Astrocyte of the spinal cord (primary cell): ENCODE data around the gene GANC.
"Not testable (repeated sequence)": the region's sequence is repeated elsewhere in the genome, so short reads cannot be mapped to it uniquely, and the experiment has no call there.

Source experiments
- DNase-seq: peaks from one replicate; pipeline ENCODE4 v3.0.0; 2011; ENCODE audit warnings: low read depth, low spot score
- H3K4me3 ChIP-seq: 2 replicates; pipeline ENCODE4 v1.5.1; 2011; ENCODE audit warnings: low read depth, mild to moderate bottlenecking, low read length, moderate library complexity
- CTCF ChIP-seq: IDR thresholded peaks from 2 replicates; pipeline ENCODE4 v1.5.1; 2012; ENCODE audit warnings: low read depth, mild to moderate bottlenecking, low read length, inconsistent platforms
- in situ Hi-C: cut with HindIII; loops from 2 replicates; pipeline ENCODE4 v1.10.0; 2017; ENCODE audit warnings: low sequenced_read_pairs

GANC gene

DNA sequence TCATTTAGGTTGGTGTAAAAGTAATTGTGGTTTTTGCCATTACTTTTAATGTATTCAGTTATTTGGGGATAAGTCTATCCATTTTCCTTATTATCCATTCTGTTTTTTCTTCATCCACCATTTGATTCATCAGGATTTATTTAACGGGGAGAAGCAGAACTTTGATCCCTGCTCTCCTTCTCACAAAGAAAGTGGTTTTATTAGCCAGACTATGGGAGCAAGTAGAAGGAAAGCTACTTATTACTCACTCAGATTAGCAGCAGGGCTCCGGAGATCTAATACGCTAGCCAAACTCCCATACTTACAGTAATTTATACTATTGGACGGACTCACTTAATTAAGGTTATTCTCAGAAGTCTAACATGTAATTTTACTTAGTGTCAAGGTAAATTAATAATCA lies 14.9 kb downstream of the GANC start:
- no peak overlapping the region for H3K4me3 ChIP-seq
- DNase-seq = no peak
- in situ Hi-C loops = no loop called here
- no peak for TF ChIP-seq CTCF

GRCh38 chr15:42289166-42289565 lies 16.2 kb downstream of the GANC start:
- H3K4me3 ChIP-seq = no peak overlapping the region
- in situ Hi-C loops = no loop called here
- no peak for TF ChIP-seq CTCF
- DNase-seq = no peak

DNA sequence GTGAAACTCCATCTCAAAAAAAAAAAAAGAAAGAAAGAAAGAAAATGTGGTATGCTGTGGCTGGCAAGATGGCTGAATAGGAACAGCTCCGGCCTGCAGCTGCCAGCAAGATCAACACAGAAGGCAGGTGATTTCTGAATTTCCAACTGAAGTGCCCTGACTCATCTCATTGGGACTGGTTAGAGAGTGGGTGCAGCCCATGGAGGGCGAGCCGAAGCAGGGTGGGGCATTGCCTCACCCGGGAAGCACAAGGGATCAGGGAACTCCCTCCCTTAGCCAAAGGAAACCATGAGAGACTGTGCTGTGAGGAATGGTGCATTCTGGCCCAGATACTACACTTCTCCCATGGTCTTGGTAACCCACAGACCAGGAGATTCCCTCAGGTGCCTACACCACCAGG lies 28.0 kb downstream of the GANC start:
- H3K4me3 ChIP-seq, DNase-seq, in situ Hi-C loops: not testable (repeated sequence)

GRCh38 chr15:42306681-42307080 lies 33.7 kb downstream of the GANC start:
- in situ Hi-C loops = no loop called here
- no peak for TF ChIP-seq CTCF
- no peak for DNase-seq

DNA sequence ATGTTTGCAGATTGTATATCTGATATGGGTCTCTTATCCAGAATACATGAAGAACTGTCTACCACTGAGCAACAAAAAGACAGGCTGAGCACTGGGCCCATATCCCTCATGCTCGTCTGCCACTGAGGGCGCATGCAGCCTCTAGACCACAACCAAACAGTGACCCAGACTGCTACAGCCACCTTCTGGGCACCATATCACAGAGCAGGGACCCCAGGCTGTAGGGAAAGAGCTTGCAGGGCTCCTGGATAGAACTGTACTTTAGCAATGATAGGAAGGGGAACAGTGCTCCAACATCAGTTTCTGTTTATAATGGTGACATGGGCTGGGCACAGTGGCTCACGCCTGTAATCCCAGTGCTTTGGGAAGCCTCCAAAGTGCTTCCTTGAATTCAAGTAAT lies 40.5 kb downstream of the GANC start:
- no peak for DNase-seq
- in situ Hi-C loops = no loop called here
- no peak overlapping the region for H3K4me3 ChIP-seq
- TF ChIP-seq CTCF = no peak

More at GRCh38 chr15:42306681-42307080, 33.7 kb downstream of the GANC start:
- H3K4me3 ChIP-seq = no peak overlapping the region

DNA sequence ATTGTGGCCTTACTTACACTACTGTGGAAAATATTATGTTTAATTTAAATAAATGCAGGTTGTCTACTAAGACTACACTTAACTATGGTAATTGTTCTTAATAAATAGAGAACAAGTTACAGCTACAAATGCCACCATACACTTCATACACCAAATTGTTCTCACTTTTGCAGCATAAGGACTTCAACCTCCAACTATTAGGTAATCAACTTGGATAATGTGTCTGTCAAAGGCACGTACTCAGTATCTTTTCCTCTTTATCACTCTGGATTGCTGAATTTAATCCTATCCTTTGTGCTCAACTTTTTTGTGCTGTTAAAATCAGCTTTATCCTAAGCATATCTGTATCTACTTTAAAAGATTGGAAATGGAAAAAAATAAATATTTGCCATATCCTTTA lies 41.8 kb downstream of the GANC start:
- DNase-seq = no peak
- H3K4me3 ChIP-seq = no peak overlapping the region
- TF ChIP-seq CTCF = no peak
- in situ Hi-C loops = no loop called here

DNA sequence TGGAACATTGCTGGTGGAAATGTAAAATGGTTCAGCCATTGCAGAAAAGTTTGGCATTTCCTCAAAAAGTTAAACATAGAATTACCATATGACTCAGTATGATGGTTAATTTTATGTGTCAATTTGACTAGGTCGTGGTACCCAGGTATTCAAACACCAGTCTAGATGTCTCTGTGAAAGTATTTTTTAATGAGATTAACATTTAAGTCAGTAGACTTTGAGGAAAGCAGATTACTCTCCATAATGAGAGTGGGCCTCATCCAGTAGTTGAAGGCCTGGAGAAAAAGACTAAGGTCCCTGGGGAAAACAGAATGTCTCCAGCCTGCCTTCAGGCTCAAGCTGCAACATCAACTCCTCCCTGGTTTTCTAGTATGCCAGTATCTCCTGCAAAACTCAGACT lies 42.5 kb downstream of the GANC start:
- in situ Hi-C loops = no loop called here
- no peak overlapping the region for H3K4me3 ChIP-seq
- no peak for TF ChIP-seq CTCF
- DNase-seq = no peak

- in situ Hi-C loops, DNase-seq, H3K4me3 ChIP-seq: not testable (repeated sequence)
Measured at GRCh38 chr15:42316282-42316805, 43.3 kb downstream of the GANC start.
